Caki2 (cell line): ENCODE results near the gene PGAM4. TPM values are rescaled to one million over a fixed set of nuclear protein-coding genes. Genes with fewer than 3 reads are reported as not detected.
"Not testable (repeated sequence)": the region's sequence is repeated elsewhere in the genome, so short reads cannot be mapped to it uniquely, and the experiment has no call there.

ENCODE experiments used
- DNase-seq: peaks from one replicate; pipeline ENCODE4 v3.0.0-alpha.2; 2015; ENCODE audit warnings: low read depth
- in situ Hi-C: cut with HindIII; loops from 2 replicates; pipeline ENCODE4 v1.10.0; 2016; ENCODE audit warnings: low sequenced_read_pairs, low pct_unique_long_range_greater_than_20kb, mixed read lengths
- total RNA-seq: library from RNA; depleted of rRNA; stranded (reverse); fragments of >200 nt; shearing (Covaris generic); gene quantifications from 2 replicates; pipeline ENCODE4 v1.2.3, GENCODE V29; 2014; ENCODE audit warnings: low replicate concordance; rRNA removed

Gene PGAM4
- not detected in 2 replicates for total RNA-seq

DNA sequence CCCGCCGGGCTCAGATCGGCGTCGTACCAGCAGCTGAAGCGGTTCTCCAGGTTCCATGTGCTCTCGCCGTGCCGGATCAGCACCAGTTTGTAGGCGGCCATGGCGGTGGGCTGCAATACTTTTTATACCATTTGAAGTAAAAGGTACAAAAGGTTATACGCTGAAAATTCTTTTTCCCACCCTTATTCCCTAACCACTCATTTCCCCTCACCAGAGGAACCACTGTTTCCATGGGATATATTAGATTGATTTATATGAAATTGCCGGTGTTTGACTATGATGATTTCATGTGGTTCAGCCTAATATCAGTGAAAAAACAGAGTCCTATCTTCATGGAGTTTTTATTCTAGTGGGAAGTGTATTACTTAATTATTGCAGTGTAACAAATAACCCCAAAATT lies at the start of gene PGAM4:
TSS of gene PGAM4 (minus strand) at position 101 of the 400 bp plus-strand sequence. CDS start at position 101, 0 bp downstream.
- no peak for DNase-seq
- in situ Hi-C loops = no loop called here

DNA sequence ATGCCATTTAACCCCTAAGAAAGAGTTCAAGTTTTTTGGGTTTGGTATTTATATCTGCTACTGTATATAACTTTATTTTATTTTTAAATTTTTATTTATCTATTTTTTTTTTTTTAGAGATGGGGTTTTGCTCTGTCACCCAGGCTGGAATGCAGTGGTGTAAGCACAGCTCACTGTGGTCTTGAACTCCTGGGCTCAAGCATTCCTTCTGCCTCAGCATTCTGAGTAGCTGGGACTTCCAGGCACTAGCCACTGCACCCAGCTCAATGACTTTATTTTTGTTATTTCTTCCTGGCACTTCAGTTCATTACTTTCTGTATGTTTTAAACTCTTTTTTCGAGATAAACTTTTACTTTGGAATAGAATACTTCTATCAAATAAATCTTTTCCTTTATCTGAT lies 42.4 kb upstream of the PGAM4 start:
- in situ Hi-C loops = no loop called here
- DNase-seq = no peak

DNA sequence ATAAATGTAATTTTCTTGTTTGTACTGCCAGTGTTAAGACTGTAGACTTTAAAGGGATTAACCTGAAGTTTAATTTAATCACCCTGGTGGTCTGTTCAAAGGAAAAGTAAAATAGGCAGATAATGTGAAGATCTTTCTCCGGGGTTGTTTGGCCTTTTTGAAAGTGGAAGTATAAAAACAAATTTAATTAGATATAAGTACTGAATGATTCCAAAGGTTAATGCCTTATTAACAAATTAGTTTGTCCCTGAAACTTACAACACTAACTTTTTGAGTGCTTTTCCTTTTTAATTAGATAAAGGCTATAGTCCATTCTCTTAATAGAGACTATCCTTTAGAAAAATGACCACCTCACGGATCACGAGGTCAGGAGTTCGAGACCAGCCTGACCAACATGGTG lies 10.4 kb upstream of the PGAM4 start:
- in situ Hi-C loops = no loop called here
- DNase-seq = no peak

DNA sequence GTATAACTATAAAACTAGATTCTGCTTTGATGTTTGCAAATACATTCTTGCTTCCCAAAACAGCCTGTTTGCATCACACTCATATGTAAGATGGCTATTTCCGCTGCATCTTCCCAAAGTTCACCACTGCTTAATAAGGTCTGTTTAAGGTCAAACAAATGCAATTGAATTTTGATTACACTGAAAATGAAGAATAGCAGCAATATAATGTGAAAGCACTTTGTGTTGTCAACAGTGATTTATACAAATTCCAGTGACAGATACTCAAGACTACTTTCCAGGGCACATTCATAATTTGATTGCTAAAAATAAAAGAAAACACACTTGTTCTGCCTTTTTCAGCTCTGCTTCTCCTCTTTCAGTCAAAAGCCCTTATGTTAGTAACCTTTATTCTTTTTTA lies 8.1 kb upstream of the PGAM4 start:
- in situ Hi-C loops = no loop called here
- no peak for DNase-seq

GRCh38 chrX:77977095-77977494 lies 7.7 kb upstream of the PGAM4 start:
- DNase-seq = no peak
- in situ Hi-C loops = no loop called here

DNA sequence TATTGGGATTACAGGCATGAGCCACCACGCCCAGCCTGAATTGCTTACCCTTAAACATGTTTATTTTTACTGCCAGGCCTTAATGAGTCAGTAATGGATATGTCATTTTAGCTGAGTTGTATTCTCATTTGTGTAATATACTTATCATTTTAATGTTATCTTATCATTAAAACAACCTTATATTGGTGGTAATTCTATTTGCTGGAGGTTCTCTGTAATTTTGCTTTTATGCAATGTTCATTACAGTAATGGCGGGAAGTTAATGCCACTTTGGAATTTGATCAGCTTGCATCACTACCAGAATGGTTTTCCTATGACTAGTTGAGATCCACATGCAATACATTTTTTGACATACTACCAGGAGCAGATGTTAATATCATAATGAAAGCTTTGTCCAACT lies 6.3 kb upstream of the PGAM4 start:
- no peak for DNase-seq
- in situ Hi-C loops = no loop called here

DNA sequence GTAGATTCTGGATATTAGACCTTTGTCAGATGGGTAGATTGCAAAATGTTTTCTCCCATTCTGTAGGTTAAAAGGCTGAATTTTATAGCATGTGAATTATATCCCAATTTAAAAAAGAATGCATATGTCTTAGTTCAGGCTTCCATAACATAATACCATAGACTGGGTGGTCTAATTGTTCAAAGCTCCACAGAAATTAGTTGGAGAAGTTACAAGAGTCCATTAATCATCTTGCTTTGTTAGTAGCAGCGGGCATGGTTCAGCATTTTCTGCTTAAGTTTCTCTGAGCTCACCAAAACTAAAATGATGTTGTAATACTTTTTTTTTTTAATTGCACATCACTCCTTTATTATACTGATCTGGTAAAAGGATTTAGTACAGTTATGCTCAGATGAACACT lies 1.8 kb downstream of the PGAM4 start:
- no peak for DNase-seq
- in situ Hi-C loops = no loop called here

- no peak for DNase-seq
- in situ Hi-C loops = no loop called here
These were observed 3.1 kb downstream of the PGAM4 start for GRCh38 chrX:77966361-77966760.

GRCh38 chrX:77962068-77962902 lies 7.2 kb downstream of the PGAM4 start:
- DNase-seq = no peak
- in situ Hi-C loops = no loop called here

DNA sequence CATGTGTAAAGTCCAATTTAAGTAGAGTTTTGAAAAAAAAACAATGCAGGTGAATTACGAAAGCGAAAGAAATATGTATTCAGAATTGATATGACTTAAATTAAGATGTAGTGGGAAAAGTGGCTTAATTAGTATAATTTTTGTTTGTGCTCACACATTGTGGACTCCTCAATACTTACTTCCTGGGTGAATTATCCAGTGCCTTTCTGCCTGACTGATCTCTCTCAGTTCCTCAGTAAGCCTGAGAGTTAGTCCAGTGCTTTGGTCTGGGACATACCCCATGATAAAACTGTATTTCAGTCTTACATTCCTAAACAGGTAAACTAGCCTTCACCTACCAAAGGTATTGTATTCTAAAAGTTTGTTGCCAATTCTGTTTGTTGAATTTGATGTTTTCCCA lies 8.4 kb downstream of the PGAM4 start:
- DNase-seq = no peak
- in situ Hi-C loops = no loop called here

- in situ Hi-C loops = no loop called here
- DNase-seq = no peak
These were observed 8.9 kb downstream of the PGAM4 start for GRCh38 chrX:77960567-77960966.

DNA sequence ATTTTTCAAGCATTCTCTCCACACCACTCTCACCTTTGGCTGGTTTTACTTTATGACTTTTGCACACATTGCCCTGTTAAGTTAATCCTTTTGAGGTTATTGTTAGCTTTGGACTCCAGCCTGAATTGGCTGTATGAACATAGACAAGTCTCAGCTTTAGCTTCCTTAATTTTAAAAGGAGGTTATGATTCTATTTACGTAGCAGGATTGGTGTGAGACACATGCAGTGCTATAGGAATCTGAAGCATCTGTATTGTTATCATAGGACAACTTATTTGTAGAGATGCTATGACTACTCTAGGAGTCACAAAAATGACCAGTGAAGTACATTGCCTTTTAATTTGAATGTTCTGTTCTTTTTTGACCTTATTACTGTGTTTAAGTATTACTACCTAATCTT lies 15.7 kb downstream of the PGAM4 start:
- in situ Hi-C loops = no loop called here
- DNase-seq = peak; percentile 40

- peak; percentile 32 for DNase-seq
- in situ Hi-C loops = no loop called here
These were observed 16.1 kb downstream of the PGAM4 start for GRCh38 chrX:77953302-77953701.

DNA sequence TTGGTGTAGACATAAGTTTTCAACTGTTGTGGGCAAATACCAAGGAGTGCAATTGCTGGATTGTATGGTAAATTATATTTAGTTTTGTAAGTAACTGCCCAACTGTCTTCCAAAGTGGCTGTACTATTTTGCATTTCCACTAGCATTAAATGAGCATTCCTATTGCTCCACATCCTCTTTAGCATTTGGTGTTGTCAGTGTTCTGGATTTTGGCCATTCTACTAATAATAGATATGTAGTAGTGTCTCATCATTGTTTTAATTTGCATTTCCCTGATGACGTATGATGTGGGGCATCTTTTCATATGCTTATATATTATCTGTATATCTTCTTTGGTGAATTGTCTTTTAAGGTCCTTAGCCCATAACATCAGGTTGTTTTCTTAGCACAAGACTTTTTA lies 17.3 kb downstream of the PGAM4 start:
- no peak for DNase-seq
- in situ Hi-C loops = no loop called here

DNA sequence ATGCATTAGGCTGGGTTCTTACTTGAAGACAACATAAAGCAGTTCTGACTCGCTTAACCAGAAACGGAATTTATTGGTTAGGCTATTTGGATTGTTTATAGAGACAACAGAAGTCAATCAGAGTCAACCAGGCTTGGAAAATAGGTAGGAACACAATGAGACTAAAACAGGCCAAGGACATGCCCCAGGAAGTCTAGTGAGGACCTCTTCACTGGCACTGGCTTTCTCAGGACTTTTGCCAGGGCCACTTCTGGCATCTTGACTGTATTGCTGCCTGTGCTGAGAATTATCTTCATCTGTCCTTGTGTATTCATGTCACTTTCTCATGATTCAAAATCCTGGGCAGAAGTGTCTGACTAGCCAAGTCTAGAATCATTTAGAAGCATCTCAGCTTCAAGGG lies 19.6 kb downstream of the PGAM4 start:
- in situ Hi-C loops = no loop called here
- DNase-seq = peak; percentile 8

DNA sequence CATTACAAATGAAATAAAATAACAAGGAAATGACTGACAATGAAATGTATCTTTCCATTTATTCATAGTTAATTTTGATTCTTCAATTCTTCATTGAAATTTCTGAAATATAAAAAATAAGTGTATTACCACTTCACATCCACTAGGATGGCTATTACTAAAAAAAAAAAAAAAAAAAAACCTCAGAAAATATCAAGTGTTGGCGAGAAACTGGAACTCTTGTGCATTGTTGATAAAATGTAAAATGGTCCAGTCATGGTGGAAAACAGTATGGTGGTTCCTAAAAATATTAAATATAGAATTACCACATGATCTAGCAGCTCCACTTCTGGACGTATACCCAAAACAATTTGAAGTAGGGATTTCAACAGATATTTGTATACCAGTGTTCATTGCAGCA lies 22.9 kb downstream of the PGAM4 start:
- no peak for DNase-seq
- in situ Hi-C loops = no loop called here

GRCh38 chrX:77945910-77946545 lies 23.4 kb downstream of the PGAM4 start:
- in situ Hi-C loops = no loop called here
- no peak for DNase-seq

- in situ Hi-C loops, DNase-seq: not testable (repeated sequence)
These were observed 24.4 kb downstream of the PGAM4 start for GRCh38 chrX:77945031-77945430.

DNA sequence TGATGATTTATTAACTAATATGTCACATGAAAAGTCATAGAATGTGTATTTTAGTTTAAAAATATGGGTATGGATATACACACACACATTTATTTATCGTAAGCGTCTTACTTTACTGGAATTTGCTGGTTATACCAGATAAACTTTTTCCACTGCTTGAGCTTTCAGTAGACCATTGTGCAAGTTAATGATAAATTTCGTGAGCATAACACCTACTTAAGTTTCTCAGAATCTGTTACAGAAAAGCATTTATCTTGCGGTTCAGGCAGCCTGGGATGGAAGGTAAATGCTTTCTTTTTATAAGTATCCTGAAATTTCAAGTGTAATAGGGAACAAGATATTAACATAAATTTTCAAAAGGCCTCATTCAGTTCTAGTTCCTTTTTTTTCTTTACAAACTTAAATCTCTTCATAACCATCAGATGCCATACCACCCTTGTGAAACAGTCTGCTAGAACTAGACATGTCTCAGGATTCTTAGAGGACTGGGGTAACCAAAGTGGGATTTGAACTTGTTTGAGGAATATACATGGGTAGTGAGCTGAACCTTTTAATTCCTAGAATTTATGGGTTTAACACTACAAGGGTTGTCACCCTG lies 31.3 kb downstream of the PGAM4 start:
- in situ Hi-C loops = no loop called here
- DNase-seq = peak; percentile 2
